ENCODE data around the gene SUSD6.

GRCh38 chr14:69654116-69654515, 42.7 kb downstream of the SUSD6 start:
- TF ChIP-seq, protein P1, sequence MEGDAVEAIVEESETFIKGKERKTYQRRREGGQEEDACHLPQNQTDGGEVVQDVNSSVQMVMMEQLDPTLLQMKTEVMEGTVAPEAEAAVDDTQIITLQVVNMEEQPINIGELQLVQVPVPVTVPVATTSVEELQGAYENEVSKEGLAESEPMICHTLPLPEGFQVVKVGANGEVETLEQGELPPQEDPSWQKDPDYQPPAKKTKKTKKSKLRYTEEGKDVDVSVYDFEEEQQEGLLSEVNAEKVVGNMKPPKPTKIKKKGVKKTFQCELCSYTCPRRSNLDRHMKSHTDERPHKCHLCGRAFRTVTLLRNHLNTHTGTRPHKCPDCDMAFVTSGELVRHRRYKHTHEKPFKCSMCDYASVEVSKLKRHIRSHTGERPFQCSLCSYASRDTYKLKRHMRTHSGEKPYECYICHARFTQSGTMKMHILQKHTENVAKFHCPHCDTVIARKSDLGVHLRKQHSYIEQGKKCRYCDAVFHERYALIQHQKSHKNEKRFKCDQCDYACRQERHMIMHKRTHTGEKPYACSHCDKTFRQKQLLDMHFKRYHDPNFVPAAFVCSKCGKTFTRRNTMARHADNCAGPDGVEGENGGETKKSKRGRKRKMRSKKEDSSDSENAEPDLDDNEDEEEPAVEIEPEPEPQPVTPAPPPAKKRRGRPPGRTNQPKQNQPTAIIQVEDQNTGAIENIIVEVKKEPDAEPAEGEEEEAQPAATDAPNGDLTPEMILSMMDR (IDR thresholded peaks at IDR 0.05 in 2 of 3, conservative IDR thresholded peaks at IDR 0.05 in 1 of 3; ENCODE audit: insufficient read depth in 2 of 3, low read depth in 1 of 3, low read length in 3 of 3): no peak
- TF ChIP-seq NCOA2 (IDR thresholded peaks at IDR 0.05; ENCODE audit: partially characterized antibody in 2 of 2) (no peak), NR1H2 (CRISPR knock-in tag; IDR thresholded peaks at IDR 0.05) (no peak), HDAC2 (IDR thresholded peaks at IDR 0.05) (no peak), BCOR (IDR thresholded peaks at IDR 0.05) (no peak), KAT7 (CRISPR knock-in tag; IDR thresholded peaks at IDR 0.05; ENCODE audit: borderline replicate concordance) (no peak)
- TF ChIP-seq, protein P2, sequence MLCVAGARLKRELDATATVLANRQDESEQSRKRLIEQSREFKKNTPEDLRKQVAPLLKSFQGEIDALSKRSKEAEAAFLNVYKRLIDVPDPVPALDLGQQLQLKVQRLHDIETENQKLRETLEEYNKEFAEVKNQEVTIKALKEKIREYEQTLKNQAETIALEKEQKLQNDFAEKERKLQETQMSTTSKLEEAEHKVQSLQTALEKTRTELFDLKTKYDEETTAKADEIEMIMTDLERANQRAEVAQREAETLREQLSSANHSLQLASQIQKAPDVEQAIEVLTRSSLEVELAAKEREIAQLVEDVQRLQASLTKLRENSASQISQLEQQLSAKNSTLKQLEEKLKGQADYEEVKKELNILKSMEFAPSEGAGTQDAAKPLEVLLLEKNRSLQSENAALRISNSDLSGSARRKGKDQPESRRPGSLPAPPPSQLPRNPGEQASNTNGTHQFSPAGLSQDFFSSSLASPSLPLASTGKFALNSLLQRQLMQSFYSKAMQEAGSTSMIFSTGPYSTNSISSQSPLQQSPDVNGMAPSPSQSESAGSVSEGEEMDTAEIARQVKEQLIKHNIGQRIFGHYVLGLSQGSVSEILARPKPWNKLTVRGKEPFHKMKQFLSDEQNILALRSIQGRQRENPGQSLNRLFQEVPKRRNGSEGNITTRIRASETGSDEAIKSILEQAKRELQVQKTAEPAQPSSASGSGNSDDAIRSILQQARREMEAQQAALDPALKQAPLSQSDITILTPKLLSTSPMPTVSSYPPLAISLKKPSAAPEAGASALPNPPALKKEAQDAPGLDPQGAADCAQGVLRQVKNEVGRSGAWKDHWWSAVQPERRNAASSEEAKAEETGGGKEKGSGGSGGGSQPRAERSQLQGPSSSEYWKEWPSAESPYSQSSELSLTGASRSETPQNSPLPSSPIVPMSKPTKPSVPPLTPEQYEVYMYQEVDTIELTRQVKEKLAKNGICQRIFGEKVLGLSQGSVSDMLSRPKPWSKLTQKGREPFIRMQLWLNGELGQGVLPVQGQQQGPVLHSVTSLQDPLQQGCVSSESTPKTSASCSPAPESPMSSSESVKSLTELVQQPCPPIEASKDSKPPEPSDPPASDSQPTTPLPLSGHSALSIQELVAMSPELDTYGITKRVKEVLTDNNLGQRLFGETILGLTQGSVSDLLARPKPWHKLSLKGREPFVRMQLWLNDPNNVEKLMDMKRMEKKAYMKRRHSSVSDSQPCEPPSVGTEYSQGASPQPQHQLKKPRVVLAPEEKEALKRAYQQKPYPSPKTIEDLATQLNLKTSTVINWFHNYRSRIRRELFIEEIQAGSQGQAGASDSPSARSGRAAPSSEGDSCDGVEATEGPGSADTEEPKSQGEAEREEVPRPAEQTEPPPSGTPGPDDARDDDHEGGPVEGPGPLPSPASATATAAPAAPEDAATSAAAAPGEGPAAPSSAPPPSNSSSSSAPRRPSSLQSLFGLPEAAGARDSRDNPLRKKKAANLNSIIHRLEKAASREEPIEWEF (CRISPR knock-in tag; IDR thresholded peaks at IDR 0.05): no peak
